Stimulated activated naive B cell treated with anti-CD40 and anti-IgM and Interleukin-4, amounts not matched to agents 10 μg/mL and 1 μg/mL and 100 μg/mL, for 72 hours (primary cell): ENCODE measurements around the gene ZNF618.
A peak's percentile ranks its signal among the peaks of the same experiment; 100 is the strongest.

ENCODE experiments used
- ATAC-seq, 2 donors: fragments of 150-1000 bp; cut with Tn5 transposase; replicated peaks; 2 replicates each; pipeline ENCODE4 v1.10.0; 2021; ENCODE audit warnings: moderate library complexity in 1 of 2
- DNase-seq: peaks from one replicate; pipeline ENCODE4 v3.0.0; 2021
- H3K27ac Mint-ChIP-seq: one replicate; pipeline ENCODE4 v1.8.0; 2022; ENCODE audit warnings: mild to moderate bottlenecking, mixed read lengths
- H3K27me3 Mint-ChIP-seq, 2 donors: one replicate each; pipeline ENCODE4 v1.8.0; 2022; ENCODE audit warnings: mixed read lengths in 2 of 2
- H3K36me3 Mint-ChIP-seq, 2 donors: one replicate each; pipeline ENCODE4 v1.8.0; 2022; ENCODE audit warnings: mixed read lengths in 2 of 2, mild to moderate bottlenecking in 1 of 2
- H3K4me1 Mint-ChIP-seq, 2 donors: one replicate each; pipeline ENCODE4 v1.8.0; 2022; ENCODE audit warnings: mixed read lengths in 2 of 2, mild to moderate bottlenecking in 1 of 2
- H3K4me3 Mint-ChIP-seq, 2 donors: one replicate each; pipeline ENCODE4 v1.8.0; 2022; ENCODE audit warnings: mild to moderate bottlenecking in 2 of 2, mixed read lengths in 2 of 2, moderate library complexity in 1 of 2
- H3K9me3 Mint-ChIP-seq, 2 donors: one replicate each; pipeline ENCODE4 v1.8.0; 2022; ENCODE audit warnings: mixed read lengths in 2 of 2, mild to moderate bottlenecking in 1 of 2

ZNF618 gene

DNA sequence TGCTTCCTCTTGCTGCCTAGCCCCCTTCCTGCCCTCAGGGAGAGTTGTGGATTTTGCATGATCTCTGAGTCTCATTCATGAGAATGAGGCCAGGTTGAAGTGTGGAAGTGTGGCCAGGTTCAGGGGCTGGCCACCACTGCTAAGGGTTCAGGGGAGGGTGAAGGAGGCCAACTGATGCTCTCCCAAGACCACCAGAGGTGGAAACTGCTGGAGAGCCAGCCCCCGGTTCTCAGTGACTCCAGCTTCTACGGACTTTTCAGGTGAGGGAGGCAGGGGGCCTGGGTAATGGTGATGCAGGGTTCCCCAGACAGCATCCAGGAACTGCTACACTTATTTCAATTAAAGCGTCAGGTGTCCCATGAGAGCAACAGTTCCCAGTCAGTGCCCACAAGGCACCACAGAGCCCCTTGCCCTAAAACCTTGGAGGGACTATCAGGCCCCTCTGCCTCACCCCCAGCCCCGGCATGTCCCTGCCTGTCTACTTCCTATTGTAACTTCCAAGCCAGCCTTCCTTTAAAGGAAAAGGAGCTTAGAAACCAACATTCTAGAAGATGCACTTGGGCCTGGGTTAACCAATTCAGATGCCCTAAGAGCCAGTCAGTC is 151.9 kb downstream of the ZNF618 start:
- H3K27ac Mint-ChIP-seq: no peak overlapping the region
- H3K9me3 Mint-ChIP-seq: peaks cover 6 to 9% of the 10 kb centered on the region in 2 donors
- no peak for DNase-seq
- ATAC-seq: no peak
- H3K4me3 Mint-ChIP-seq: no peak overlapping the region
- peaks cover 2 to 7% of the 10 kb centered on the region in 2 donors for H3K4me1 Mint-ChIP-seq
- H3K36me3 Mint-ChIP-seq: peaks cover 18 to 21% of the 10 kb centered on the region in 2 donors
- H3K27me3 Mint-ChIP-seq: no peaks in the 10 kb centered on the region

DNA sequence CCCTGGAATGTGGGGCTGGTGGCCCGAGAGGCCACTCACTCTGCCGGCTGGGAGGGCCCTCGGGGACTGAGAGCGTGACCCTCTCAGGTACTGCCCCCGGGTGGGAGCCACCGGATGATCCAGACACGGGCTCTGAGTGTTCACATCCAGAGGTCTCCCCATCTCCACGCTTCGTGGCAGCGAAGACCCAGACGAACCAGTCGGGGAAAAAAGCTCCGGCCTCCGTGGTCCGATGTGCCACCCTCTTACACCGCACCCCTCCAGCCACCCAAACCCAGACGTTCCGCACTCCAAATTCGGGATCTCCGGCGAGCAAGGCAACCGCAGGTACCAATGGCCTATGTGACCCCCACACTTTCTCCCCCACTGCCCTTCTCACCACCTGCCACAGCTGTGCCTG is 152.5 kb downstream of the ZNF618 start:
- Mint-ChIP-seq H3K9me3 (peaks cover 6 to 9% of the 10 kb centered on the region in 2 donors), H3K4me1 (peaks cover 2 to 7% of the 10 kb centered on the region in 2 donors), H3K27me3 (no peaks in the 10 kb centered on the region), H3K4me3 (no peak overlapping the region), H3K27ac (no peak overlapping the region), H3K36me3 (peaks cover 18 to 20% of the 10 kb centered on the region in 2 donors)
- no peak for DNase-seq
- ATAC-seq: no peak

DNA sequence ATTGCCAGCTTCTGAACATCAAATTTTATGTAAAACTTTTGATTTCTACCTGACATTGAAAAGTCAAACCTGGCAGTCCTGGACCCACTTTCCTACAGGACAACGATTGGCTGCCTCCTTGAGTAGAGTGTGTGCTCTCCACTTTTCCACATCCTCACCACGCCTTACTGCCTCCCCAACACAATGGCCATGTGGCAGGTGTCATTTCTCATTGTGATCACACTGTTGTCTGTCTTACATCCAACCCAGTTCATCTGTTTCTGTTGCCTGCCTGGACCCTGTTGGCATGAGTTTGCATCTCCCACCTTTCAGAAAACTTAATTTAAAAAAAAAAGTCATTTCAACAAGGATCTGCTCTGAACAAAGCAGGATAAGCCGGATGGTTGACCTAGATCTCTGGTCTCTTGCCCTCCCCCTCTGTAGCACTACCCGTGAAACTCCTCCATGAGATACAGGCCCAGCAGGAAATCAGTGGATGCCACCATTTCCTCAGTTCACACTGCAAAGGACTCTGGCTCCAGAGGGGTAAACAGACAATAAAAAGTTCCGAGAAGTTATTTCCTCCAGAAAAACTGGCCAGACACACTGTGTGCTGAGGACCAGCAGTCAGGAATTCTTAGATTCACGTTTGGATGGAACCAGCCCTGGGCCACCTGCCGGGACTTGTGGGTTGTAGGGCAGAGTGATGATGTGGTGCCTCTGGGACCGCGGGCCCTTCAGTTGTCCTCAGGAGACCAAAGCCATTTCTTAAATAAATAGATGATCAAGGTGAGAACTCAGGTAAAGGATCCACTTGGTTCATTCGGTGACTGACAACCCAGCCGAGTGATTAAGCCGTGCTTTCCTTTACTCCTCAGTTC is 153.4 kb downstream of the ZNF618 start:
- peaks cover 2 to 7% of the 10 kb centered on the region in 2 donors for H3K4me1 Mint-ChIP-seq
- H3K9me3 Mint-ChIP-seq: peaks cover 0 to 5% of the 10 kb centered on the region in 2 donors
- no peak for ATAC-seq
- DNase-seq: no peak
- no peaks in the 10 kb centered on the region for H3K27me3 Mint-ChIP-seq
- H3K36me3 Mint-ChIP-seq: peaks cover 11 to 12% of the 10 kb centered on the region in 2 donors
- no peak overlapping the region for H3K4me3 Mint-ChIP-seq
- H3K27ac Mint-ChIP-seq: no peak overlapping the region

DNA sequence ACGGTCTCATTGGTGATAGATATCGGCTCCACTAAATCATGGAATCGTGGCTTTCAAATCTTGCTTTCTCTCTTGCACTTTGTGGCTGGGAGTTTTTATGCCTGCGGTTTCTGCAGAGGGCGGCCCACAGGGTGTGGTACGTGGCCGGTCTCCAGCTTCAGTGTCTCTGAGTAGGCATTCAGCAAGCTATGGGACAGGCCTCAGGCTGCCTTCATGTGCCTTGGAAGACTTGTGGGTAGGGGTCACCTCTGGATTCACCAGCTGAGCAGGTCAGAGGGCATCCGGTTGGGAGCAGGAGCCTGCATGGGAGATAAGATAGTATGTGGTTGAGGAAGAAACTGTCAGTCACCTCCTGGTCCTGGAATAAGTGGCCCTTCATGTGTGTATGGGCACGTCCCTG is 154.3 kb downstream of the ZNF618 start:
- ATAC-seq (no peak), DNase-seq (no peak)
- Mint-ChIP-seq H3K9me3 (no peaks in the 10 kb centered on the region), H3K4me3 (no peak overlapping the region), H3K27me3 (no peaks in the 10 kb centered on the region), H3K27ac (no peak overlapping the region), H3K4me1 (peaks cover 2 to 7% of the 10 kb centered on the region in 2 donors), H3K36me3 (peaks cover 4 to 5% of the 10 kb centered on the region in 2 donors)

DNA sequence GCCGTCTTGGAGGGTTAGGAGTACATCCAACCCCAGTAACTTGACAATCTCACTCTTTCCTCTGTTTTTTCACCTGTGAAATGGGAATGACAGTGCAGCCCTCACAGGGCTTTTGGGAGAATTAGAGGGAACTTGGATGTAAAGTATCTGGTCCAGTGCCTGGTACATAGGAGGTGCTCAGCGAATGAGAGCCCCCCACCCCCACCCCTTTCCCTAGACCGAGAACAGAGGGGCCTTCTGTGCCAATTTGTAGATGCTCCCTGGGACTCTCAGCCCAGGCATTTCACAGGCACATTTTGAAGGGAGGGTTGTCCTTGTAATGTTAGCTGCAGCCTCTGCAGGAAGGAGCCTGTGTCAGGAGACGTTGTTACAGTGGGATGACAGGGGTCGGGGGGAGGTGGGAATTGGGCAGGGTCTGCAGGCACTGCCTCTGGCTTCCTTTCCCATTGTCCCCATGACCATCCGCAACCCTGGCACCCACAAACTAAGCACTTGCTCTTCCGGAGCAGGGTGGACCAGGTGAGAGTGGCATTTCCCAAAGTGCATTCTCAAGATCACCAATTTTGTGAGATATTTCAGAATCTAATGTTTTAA is 155.0 kb downstream of the ZNF618 start:
- Mint-ChIP-seq H3K4me1 (peaks cover 2 to 7% of the 10 kb centered on the region in 2 donors), H3K4me3 (no peak overlapping the region), H3K27me3 (no peaks in the 10 kb centered on the region), H3K36me3 (peaks cover 1 to 4% of the 10 kb centered on the region in 2 donors), H3K27ac (no peak overlapping the region), H3K9me3 (no peaks in the 10 kb centered on the region)
- DNase-seq (no peak), ATAC-seq (no peak)

DNA sequence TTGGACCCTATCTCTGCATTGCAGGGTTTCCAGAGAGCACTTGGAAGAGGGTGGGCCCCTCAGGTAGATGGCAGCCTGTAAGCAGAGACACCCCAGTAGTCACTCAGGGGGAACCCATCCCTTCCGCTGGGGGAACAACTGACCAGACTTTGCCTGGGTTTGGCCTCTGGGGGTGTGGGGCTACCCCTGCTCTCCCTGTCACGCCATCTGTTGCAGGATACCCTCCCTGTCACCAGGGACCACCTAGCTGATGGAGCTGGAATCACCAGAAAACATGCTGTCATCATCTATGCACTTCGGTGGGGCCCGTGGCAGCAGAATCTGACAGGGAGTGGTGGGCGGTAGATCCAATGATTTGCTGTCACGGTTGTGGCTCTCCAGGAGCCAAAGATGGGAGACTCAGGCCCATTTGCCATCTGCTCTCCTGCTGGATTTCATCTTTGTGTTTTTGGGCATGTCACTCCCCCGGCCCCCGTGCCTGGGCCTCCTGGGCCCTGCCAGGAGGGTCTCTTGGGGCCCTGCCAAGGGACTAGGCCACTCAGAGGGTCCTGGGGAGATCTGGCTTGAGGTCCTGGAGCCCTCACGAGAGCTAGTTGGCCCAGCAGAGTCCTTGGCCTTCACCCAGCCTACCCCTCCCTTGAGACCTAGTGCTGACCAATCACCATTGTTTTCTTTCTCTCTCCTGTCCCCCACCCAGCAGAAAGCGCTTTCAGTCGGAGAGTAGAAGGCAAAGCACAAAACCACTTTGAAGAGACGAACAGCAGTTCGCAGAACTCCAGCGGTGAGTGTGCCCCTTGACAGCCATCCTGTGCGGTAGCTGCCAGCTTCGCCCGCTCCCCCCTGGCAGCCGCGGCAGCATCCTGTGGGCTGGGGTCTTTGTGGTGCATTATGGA is 156.1 kb downstream of the ZNF618 start:
- Mint-ChIP-seq H3K4me3 (no peak overlapping the region), H3K27me3 (no peaks in the 10 kb centered on the region), H3K4me1 (peaks cover under 1% of the 10 kb centered on the region in 2 donors), H3K9me3 (peaks cover 0 to 1% of the 10 kb centered on the region in 2 donors), H3K36me3 (peaks cover 4 to 7% of the 10 kb centered on the region in 2 donors), H3K27ac (no peak overlapping the region)
- DNase-seq (no peak), ATAC-seq (no peak)

DNA sequence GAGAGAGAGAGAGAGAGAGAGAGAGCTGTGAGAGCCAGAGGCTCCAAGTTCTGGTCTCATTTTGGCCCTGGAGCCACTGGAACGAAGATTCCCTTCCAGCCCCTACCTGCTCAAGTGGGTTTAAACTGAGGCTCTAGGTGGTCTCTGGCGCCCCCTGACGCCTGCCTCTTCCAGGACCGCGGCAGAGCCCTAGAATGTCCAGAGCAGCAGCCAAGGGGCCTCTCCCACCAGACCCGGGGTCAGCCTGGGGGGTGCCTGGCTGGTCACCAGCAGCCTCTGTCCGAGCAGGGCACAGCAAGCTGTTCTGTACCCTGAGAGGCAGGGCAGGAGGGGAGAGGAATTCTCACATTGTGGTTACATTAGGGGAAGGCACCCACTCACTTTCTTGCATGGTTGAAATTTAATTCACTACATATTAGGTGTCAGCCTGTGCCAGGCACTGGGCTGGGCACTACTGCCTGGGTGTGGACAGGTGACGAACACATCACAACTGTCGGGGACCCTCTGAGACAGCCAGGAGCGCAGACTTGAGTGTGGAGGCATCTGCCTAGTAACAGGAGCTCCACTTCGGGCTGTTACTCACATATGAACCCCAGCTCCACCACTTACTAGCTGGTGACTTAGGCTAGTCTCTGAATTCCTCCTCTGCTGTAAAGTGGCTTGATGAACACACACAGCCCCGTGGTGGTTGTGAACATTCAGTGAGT is 157.4 kb downstream of the ZNF618 start:
- DNase-seq (no peak), ATAC-seq (peak in 1 of 2 donors; percentile 58)

DNA sequence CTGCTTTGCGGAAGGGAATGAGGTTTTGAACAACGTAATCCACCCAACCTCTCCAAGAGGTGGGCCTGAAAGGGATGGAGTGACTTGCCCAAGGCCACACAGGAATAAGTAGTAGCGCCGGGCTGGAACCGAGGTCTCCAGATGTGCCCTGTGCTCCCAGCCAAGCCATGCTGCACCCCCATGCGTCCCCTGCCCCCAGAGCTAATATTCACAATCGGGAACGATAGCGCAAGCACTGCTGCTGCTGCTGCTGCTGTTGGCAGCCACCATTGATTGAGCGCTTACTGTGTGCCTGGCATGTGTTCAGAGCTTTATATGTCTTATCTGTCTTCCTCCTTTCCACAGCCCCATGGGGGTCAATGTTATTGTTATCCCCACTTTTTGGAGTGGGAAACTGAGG is 158.1 kb downstream of the ZNF618 start:
- Mint-ChIP-seq H3K4me3 (no peak overlapping the region), H3K4me1 (no peaks in the 10 kb centered on the region), H3K27me3 (no peaks in the 10 kb centered on the region), H3K36me3 (peaks cover 3 to 7% of the 10 kb centered on the region in 2 donors), H3K9me3 (peaks cover 0 to 1% of the 10 kb centered on the region in 2 donors), H3K27ac (no peak overlapping the region)
- no peak for ATAC-seq
- no peak for DNase-seq

More for the DNA sequence above, 157.4 kb downstream of the ZNF618 start:
- Mint-ChIP-seq H3K27me3 (no peaks in the 10 kb centered on the region), H3K4me3 (no peak overlapping the region), H3K36me3 (peaks cover 4 to 7% of the 10 kb centered on the region in 2 donors), H3K27ac (no peak overlapping the region), H3K4me1 (no peaks in the 10 kb centered on the region), H3K9me3 (peaks cover 0 to 1% of the 10 kb centered on the region in 2 donors)

DNA sequence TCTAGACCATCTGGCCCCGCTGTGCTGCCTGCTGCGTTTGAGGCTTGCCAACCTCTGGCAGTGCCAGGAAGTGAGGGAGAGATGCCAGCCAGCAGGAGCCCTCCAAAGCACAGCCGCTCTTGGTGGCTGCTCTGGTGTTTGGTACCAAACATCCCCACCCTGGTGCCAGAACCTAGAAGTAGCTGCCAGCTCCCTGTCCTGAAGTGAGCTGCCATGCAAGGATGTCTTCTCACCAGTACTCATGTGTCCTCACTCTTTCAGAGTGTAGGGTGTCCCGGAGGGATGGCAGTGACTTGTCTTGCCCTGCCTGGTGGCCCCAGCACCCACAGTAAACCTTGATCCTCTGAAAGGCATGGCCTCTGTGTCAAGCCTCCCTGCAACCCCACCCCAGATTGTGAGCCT is 158.6 kb downstream of the ZNF618 start:
- Mint-ChIP-seq H3K36me3 (peaks cover 0 to 7% of the 10 kb centered on the region in 2 donors), H3K27ac (no peak overlapping the region), H3K27me3 (no peaks in the 10 kb centered on the region), H3K9me3 (peaks cover 0 to 1% of the 10 kb centered on the region in 2 donors), H3K4me3 (no peak overlapping the region), H3K4me1 (no peaks in the 10 kb centered on the region)
- no peak for ATAC-seq
- no peak for DNase-seq

DNA sequence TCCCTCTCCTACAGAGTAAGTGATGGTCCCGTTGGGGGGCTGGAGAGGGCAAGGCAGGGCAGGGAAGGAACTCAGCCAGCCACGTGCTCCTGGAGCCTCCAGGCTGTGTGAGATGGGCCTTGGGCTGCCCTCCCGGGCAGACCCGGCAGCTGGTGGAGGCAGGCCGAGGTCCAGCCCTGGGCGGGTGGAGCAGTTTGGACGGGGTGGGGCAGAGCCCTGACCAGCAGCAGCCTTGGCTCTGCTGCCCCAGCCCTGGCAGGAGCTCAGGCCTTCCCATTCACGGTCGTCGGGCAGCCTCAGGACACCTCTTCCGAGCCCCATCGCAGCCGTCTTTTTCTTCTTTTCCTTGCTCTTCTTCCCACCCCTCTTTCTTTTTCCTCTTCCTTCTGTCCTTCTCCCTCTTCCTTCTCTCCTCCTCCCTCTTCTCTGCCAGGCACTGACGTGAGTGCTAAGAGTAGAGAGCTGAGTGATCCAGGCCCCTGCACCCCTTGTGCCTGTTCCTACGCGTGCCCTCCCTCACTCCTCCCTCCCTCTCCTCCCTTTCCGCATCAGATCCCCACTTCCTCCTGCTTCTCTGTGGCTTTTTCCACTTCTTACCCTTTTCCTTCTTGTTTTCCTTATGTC is 159.2 kb downstream of the ZNF618 start:
- peaks cover 0 to 1% of the 10 kb centered on the region in 2 donors for H3K9me3 Mint-ChIP-seq
- H3K27me3 Mint-ChIP-seq: no peaks in the 10 kb centered on the region
- H3K36me3 Mint-ChIP-seq: peaks cover 0 to 7% of the 10 kb centered on the region in 2 donors
- ATAC-seq (no peak), DNase-seq (no peak)
- no peak overlapping the region for H3K4me3 Mint-ChIP-seq
- no peak overlapping the region for H3K27ac Mint-ChIP-seq
- no peaks in the 10 kb centered on the region for H3K4me1 Mint-ChIP-seq

DNA sequence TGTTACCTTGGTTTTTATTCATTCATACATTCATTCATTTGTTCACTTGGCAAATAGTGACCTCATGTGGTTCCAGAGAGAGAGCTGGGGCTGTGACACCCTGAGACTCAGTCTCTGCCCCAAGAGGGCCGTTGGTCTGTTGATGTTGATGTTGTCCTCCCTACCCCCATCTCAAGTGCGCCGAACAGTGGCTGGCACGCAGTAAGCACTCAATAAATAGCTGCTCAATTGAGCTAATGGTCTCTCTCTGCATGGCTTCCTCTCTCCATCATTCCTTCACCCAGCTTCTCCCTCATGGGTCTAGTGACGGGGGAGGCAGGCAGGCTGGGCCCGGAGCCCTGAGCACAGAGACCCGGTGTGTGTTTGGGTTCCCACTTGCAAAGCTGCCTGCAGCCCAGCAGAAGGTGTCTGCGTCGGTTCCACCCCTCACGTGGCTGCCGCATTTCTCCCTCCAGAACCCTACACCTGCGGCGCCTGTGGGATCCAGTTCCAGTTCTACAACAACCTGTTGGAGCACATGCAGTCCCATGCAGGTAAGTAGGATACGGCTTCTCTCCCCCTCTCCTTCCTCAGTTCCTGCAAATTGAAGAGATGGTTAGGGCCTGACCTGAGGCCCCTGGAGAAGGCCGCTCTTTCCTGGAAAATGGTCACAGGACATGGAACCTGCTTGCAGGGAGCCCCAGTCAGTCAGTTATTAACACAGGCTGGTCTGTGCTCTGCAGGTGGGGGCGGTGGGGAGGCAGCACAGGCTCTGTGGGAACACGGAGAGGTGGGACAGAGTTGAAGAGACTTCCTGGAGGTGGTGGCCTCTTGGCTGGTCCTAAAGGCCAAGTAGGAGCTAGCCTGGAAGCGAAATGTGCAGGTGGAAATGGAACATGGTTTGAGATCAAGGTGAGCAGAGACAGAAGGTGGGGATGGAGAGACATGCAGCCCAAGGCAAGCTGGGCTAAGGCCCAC is 160.0 kb downstream of the ZNF618 start:
- peaks cover 0 to 8% of the 10 kb centered on the region in 2 donors for H3K36me3 Mint-ChIP-seq
- no peak overlapping the region for H3K4me3 Mint-ChIP-seq
- H3K27ac Mint-ChIP-seq: no peak overlapping the region
- ATAC-seq (no peak), DNase-seq (no peak)
- no peaks in the 10 kb centered on the region for H3K4me1 Mint-ChIP-seq
- no peaks in the 10 kb centered on the region for H3K27me3 Mint-ChIP-seq
- H3K9me3 Mint-ChIP-seq: peaks cover 0 to 3% of the 10 kb centered on the region in 2 donors

DNA sequence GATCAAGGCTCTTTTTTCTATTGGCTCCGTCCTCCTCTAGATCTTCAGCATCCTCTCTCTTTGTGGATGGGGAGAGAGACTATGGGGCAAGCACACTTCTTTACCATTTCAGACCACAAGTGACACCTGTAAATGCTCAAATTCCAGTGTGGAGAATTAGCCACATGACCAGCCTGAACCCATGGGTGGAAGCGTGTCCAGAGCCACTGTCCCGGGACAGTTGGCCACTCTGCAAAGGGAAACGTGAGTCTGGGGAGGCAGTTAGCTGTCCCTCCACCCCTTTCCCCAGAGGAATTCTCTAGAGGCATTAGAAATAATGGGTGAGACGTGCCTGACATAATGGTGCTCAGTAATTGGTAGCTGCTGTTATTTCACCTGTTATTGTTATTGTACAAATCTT is 161.1 kb downstream of the ZNF618 start:
- no peak for ATAC-seq
- Mint-ChIP-seq H3K27ac (no peak overlapping the region), H3K36me3 (peaks cover 0 to 8% of the 10 kb centered on the region in 2 donors), H3K27me3 (no peaks in the 10 kb centered on the region), H3K4me3 (no peak overlapping the region), H3K9me3 (peaks cover 0 to 3% of the 10 kb centered on the region in 2 donors), H3K4me1 (no peaks in the 10 kb centered on the region)
- DNase-seq: no peak
